H9 (cell line): ENCODE data around the gene OSBP2. TPM values are rescaled to one million over a fixed set of nuclear protein-coding genes. Genes with fewer than 3 reads are reported as not detected.
A peak's percentile ranks its signal among the peaks of the same experiment; 100 is the strongest.

ENCODE experiments used
- DNase-seq: peaks from one replicate; pipeline ENCODE4 v3.0.0-alpha.2; 2017
- H2AFZ ChIP-seq: one replicate; pipeline ENCODE4 v1.6.1; 2013; ENCODE audit warnings: mild to moderate bottlenecking, low read length, control low read depth, moderate library complexity
- H2AK5ac ChIP-seq: 2 replicates; pipeline ENCODE4 v1.6.1; 2013; ENCODE audit warnings: low read length, control low read depth, mixed read lengths; ENCODE audit not compliant: insufficient read length
- H2BK120ac ChIP-seq: one replicate; pipeline ENCODE4 v1.6.1; 2013; ENCODE audit warnings: low read depth, mild to moderate bottlenecking, low read length, control low read depth, inconsistent platforms; ENCODE audit not compliant: poor library complexity, severe bottlenecking
- H2BK12ac ChIP-seq: 2 replicates; pipeline ENCODE4 v1.6.1; 2013; ENCODE audit warnings: low read length, control low read depth, mixed read lengths, low read depth; ENCODE audit not compliant: insufficient read length
- H2BK15ac ChIP-seq: 2 replicates; pipeline ENCODE4 v1.6.1; 2013; ENCODE audit warnings: low read depth, low read length, control low read depth
- H2BK20ac ChIP-seq: one replicate; pipeline ENCODE4 v1.6.1; 2013; ENCODE audit warnings: low read depth, mild to moderate bottlenecking, low read length, control low read depth, inconsistent platforms; ENCODE audit not compliant: poor library complexity, severe bottlenecking
- H2BK5ac ChIP-seq: 2 replicates; pipeline ENCODE4 v1.6.1; 2013; ENCODE audit warnings: low read length, control low read depth, mixed read lengths; ENCODE audit not compliant: insufficient read length
- H3K14ac ChIP-seq: 2 replicates; pipeline ENCODE4 v1.6.1; 2013; ENCODE audit warnings: low read length, control low read depth; ENCODE audit not compliant: insufficient read depth
- H3K18ac ChIP-seq: 2 replicates; pipeline ENCODE4 v1.6.1; 2013; ENCODE audit warnings: low read depth, mild to moderate bottlenecking, mixed read lengths, low read length, control low read depth; ENCODE audit not compliant: insufficient read length
- H3K23ac ChIP-seq: 2 replicates; pipeline ENCODE4 v1.6.1; 2013; ENCODE audit warnings: low read length, control low read depth, mixed read lengths, low read depth; ENCODE audit not compliant: insufficient read length
- H3K23me2 ChIP-seq: 2 replicates; pipeline ENCODE4 v1.6.1; 2013; ENCODE audit warnings: low read depth, mild to moderate bottlenecking, mixed read lengths, low read length, control low read depth; ENCODE audit not compliant: insufficient read length, poor library complexity, severe bottlenecking
- H3K27ac ChIP-seq: 2 replicates; pipeline ENCODE4 v1.5.1; 2013; ENCODE audit warnings: low read length, control low read depth, mixed read lengths, low read depth; ENCODE audit not compliant: insufficient read length
- H3K27me3 ChIP-seq: 2 replicates; pipeline ENCODE4 v1.6.1; 2013; ENCODE audit warnings: low read length, control low read depth, inconsistent platforms; ENCODE audit not compliant: insufficient read depth
- H3K4ac ChIP-seq: 2 replicates; pipeline ENCODE4 v1.6.1; 2013; ENCODE audit warnings: low read depth, mild to moderate bottlenecking, control low read depth, inconsistent platforms, low read length, moderate library complexity
- H3K4me1 ChIP-seq: 2 replicates; pipeline ENCODE4 v1.6.1; 2013; ENCODE audit warnings: low read length, control low read depth, inconsistent platforms; ENCODE audit not compliant: insufficient read depth
- H3K4me2 ChIP-seq: 2 replicates; pipeline ENCODE4 v1.6.1; 2013; ENCODE audit warnings: low read length, control low read depth, mixed read lengths; ENCODE audit not compliant: insufficient read length, insufficient read depth
- H3K56ac ChIP-seq: 2 replicates; pipeline ENCODE4 v1.6.1; 2013; ENCODE audit warnings: low read depth, mild to moderate bottlenecking, mixed read lengths, low read length, control low read depth; ENCODE audit not compliant: insufficient read length
- H3K79me1 ChIP-seq: 2 replicates; pipeline ENCODE4 v1.6.1; 2013; ENCODE audit warnings: low read depth, mild to moderate bottlenecking, moderate library complexity, low read length, control low read depth, inconsistent platforms; ENCODE audit not compliant: insufficient read depth, poor library complexity, severe bottlenecking
- H3K79me2 ChIP-seq: 2 replicates; pipeline ENCODE4 v1.6.1; 2013; ENCODE audit warnings: low read length, control low read depth, inconsistent platforms; ENCODE audit not compliant: insufficient read depth
- H3K9ac ChIP-seq: 2 replicates; pipeline ENCODE4 v1.6.1; 2013; ENCODE audit warnings: low read length, control low read depth, mixed read lengths; ENCODE audit not compliant: insufficient read length; ENCODE audit errors: extremely low read depth
- H3K9me3 ChIP-seq: one replicate; pipeline ENCODE4 v1.6.1; 2013; ENCODE audit warnings: low read depth, low read length, inconsistent platforms; ENCODE audit not compliant: control insufficient read depth
- H3T11ph ChIP-seq: one replicate; pipeline ENCODE4 v1.6.1; 2013; ENCODE audit warnings: mild to moderate bottlenecking, low read length, control low read depth, inconsistent platforms
- H4K20me1 ChIP-seq: one replicate; pipeline ENCODE4 v1.6.1; 2013; ENCODE audit not compliant: control insufficient read depth, insufficient read length, insufficient read depth
- H4K5ac ChIP-seq: 2 replicates; pipeline ENCODE4 v1.6.1; 2013; ENCODE audit warnings: low read depth, mild to moderate bottlenecking, mixed read lengths, low read length, control low read depth; ENCODE audit not compliant: insufficient read length
- H4K8ac ChIP-seq: replicated peaks from 2 replicates; pipeline ENCODE4 v1.6.1; 2013; ENCODE audit warnings: low read length, control low read depth, mixed read lengths, low read depth; ENCODE audit not compliant: insufficient read length
- H4K91ac ChIP-seq: 2 replicates; pipeline ENCODE4 v1.6.1; 2013; ENCODE audit warnings: low read depth, mild to moderate bottlenecking, moderate library complexity, mixed read lengths, low read length, control low read depth; ENCODE audit not compliant: insufficient read length
- H3K27ac Mint-ChIP-seq, 3 experiments: 2 replicates in 2 of 3; 3 replicates in 1 of 3; pipeline ENCODE4 v1.8.0; 2020 to 2021; ENCODE audit warnings: mixed read lengths in 3 of 3, mild to moderate bottlenecking in 1 of 3, moderate library complexity in 1 of 3
- H3K27me3 Mint-ChIP-seq: 2 replicates; pipeline ENCODE4 v1.8.0; 2021; ENCODE audit warnings: low read depth, mild to moderate bottlenecking, moderate library complexity, mixed read lengths
- H3K36me3 Mint-ChIP-seq, 3 experiments: 2 replicates in 2 of 3; 3 replicates in 1 of 3; pipeline ENCODE4 v1.8.0; 2020 to 2021; ENCODE audit warnings: low read depth in 3 of 3, mixed read lengths in 3 of 3; ENCODE audit not compliant: insufficient read depth in 1 of 3
- H3K4me1 Mint-ChIP-seq, 2 experiments: 2 replicates each; pipeline ENCODE4 v1.8.0; 2020; ENCODE audit warnings: mixed read lengths in 2 of 2
- H3K4me3 Mint-ChIP-seq, 2 experiments: 2 replicates in 1 of 2; 3 replicates in 1 of 2; pipeline ENCODE4 v1.8.0; 2020 to 2021; ENCODE audit warnings: mild to moderate bottlenecking in 2 of 2, mixed read lengths in 2 of 2, moderate library complexity in 1 of 2
- H3K9me3 Mint-ChIP-seq, 2 experiments: 2 replicates in 1 of 2; 3 replicates in 1 of 2; pipeline ENCODE4 v1.8.0; 2020; ENCODE audit warnings: mild to moderate bottlenecking in 2 of 2, mixed read lengths in 2 of 2, moderate library complexity in 1 of 2
- WGBS: extraction: QIAGEN DNeasy Blood & Tissue Kit; methylation state at CpG from one replicate; pipeline ENCODE4 v1.1.7; 2013; ENCODE audit warnings: missing lambda C conversion rate, low lambda C conversion rate, mixed read lengths; ENCODE audit not compliant: insufficient read length; ENCODE audit errors: extremely low coverage; 5-methylcytosine and 5-hydroxymethylcytosine counted together
- total RNA-seq: library from RNA; stranded (reverse); gene quantifications from 2 replicates; pipeline ENCODE4 v1.2.1, GENCODE V29; 2021
- TF ChIP-seq, protein P1 (sequence below): fragments of 200-600 bp; sonication (generic); conservative IDR thresholded peaks from 3 replicates; pipeline ENCODE4 v1.8.0; 2021; ENCODE audit warnings: antibody characterized with exemption, mild to moderate bottlenecking

Gene OSBP2
- total RNA-seq, 1 experiment from 2014 or later, result 3.4 TPM

DNA sequence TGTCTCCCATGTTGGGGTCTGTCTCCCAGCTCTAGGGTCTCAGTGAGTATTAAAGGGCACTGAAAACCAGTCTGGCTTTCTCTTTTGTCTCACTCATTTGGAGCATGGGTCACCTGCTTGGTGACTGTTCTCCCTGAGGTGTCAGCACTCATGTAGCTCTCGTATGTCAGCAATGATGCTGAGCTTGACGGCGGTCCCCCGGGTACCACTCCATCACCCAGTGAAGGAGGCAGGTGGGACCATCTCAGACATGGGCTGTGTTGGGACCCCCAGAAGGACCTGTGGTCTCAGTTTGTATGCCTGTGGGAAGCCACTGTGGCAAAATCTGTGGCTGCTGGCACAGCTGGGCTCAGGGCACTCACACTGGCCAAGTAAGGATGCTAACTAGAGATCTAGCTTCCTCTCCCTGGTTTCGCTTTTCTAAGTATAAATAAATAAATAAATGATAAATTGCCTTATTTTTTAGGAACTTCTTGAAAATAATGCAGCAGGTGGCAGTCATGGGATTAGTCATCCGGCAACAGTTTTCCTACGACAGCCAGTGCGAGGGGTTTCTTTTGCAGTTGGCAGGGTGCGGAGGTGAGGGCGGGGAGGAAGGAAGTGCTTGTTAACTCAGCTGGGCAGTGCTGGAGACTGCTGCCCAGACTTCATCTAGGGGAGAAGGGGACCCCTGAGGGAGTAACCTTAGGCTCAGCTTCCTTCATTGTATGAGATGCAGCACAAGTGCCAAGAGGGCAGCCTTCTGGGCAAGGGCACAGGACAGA lies 48.8 kb downstream of the OSBP2 start:
- Mint-ChIP-seq H3K4me1 (peaks cover 17 to 18% of the 10 kb centered on the region in 2 experiments), H3K4me3 (no peak overlapping the region; a peak in 1 of 5 replicates), H3K9me3 (no peaks in the 10 kb centered on the region), H3K27me3 (no peaks in the 10 kb centered on the region), H3K27ac (peak overlapping the region in 1 of 3 experiments; percentile 18; a peak in 1 of 7 replicates), H3K36me3 (no peaks in the 10 kb centered on the region)
- H3K27me3 ChIP-seq, result no peaks in the 10 kb centered on the region
- no peak overlapping the region for H3K14ac ChIP-seq
- H3K79me1 ChIP-seq, result no peaks in the 10 kb centered on the region
- H3K23ac ChIP-seq, result no peak overlapping the region
- no peaks in the 10 kb centered on the region for H3K23me2 ChIP-seq
- H4K20me1 ChIP-seq, result no peaks in the 10 kb centered on the region
- H3K9me3 ChIP-seq, result no peaks in the 10 kb centered on the region
- no peak overlapping the region for H3K9ac ChIP-seq
- no peak overlapping the region for H2AK5ac ChIP-seq
- no peak overlapping the region for H2BK15ac ChIP-seq
- H3K18ac ChIP-seq, result no peak overlapping the region
- no peak overlapping the region for H2BK120ac ChIP-seq
- no peak overlapping the region for H3K4me2 ChIP-seq
- WGBS, result no CpG with 5 or more reads among the region's 10 CpGs
- no peak overlapping the region for H2BK12ac ChIP-seq
- H4K8ac ChIP-seq, result no peak overlapping the region
- H2BK20ac ChIP-seq, result no peak overlapping the region
- TF ChIP-seq, protein P1, sequence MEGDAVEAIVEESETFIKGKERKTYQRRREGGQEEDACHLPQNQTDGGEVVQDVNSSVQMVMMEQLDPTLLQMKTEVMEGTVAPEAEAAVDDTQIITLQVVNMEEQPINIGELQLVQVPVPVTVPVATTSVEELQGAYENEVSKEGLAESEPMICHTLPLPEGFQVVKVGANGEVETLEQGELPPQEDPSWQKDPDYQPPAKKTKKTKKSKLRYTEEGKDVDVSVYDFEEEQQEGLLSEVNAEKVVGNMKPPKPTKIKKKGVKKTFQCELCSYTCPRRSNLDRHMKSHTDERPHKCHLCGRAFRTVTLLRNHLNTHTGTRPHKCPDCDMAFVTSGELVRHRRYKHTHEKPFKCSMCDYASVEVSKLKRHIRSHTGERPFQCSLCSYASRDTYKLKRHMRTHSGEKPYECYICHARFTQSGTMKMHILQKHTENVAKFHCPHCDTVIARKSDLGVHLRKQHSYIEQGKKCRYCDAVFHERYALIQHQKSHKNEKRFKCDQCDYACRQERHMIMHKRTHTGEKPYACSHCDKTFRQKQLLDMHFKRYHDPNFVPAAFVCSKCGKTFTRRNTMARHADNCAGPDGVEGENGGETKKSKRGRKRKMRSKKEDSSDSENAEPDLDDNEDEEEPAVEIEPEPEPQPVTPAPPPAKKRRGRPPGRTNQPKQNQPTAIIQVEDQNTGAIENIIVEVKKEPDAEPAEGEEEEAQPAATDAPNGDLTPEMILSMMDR, result no peak
- H2BK5ac ChIP-seq, result no peak overlapping the region
- no peak overlapping the region for H4K5ac ChIP-seq
- no peak overlapping the region for H3K4ac ChIP-seq
- no peak overlapping the region for H3K27ac ChIP-seq
- H3K4me1 ChIP-seq, result peaks cover 5% of the 10 kb centered on the region; the same call in 1 of the 2 replicates
- DNase-seq, result no peak
- no peak overlapping the region for H3T11ph ChIP-seq
- no peak overlapping the region for H2AFZ ChIP-seq
- no peaks in the 10 kb centered on the region for H3K79me2 ChIP-seq
- H4K91ac ChIP-seq, result no peak overlapping the region
- no peak overlapping the region for H3K56ac ChIP-seq
